Keratinocyte (primary cell): ENCODE results near the gene CAMSAP1. TPM values are rescaled to one million over a fixed set of nuclear protein-coding genes. Genes with fewer than 3 reads are reported as not detected.

Experiments
- DNase-seq: peaks from one replicate; pipeline ENCODE4 v3.0.0-alpha.2; 2011; ENCODE audit warnings: low read depth, missing footprints, low spot score
- FAIRE-seq: peaks from 2 replicates; lab custom pipeline; 2011; peaks lifted over from hg19 to GRCh38; lab: Jason Lieb, UNC
- H2AFZ ChIP-seq: 2 replicates; pipeline ENCODE4 v1.6.0; 2012; ENCODE audit warnings: low read length, control low read depth, inconsistent platforms; ENCODE audit not compliant: control insufficient read depth
- H3K27ac ChIP-seq: 2 replicates; pipeline ENCODE4 v1.5.1; 2011; ENCODE audit warnings: low read length; ENCODE audit not compliant: control insufficient read depth, insufficient read depth
- H3K27me3 ChIP-seq: 3 replicates; pipeline ENCODE4 v1.6.0; 2011; ENCODE audit warnings: low read length; ENCODE audit not compliant: control insufficient read depth, insufficient read depth; ENCODE audit errors: extremely low read depth
- H3K36me3 ChIP-seq, 2 experiments: 2 replicates in 1 of 2; 3 replicates in 1 of 2; pipeline ENCODE4 v1.5.1; 2011; ENCODE audit warnings: low read length in 2 of 2, mild to moderate bottlenecking in 1 of 2; ENCODE audit not compliant: control insufficient read depth in 2 of 2, insufficient read depth in 2 of 2; ENCODE audit errors: extremely low read depth in 1 of 2
- H3K4me1 ChIP-seq: 3 replicates; pipeline ENCODE4 v1.5.1; 2011; ENCODE audit warnings: low read length; ENCODE audit not compliant: control insufficient read depth, insufficient read depth; ENCODE audit errors: extremely low read depth
- H3K4me2 ChIP-seq: 3 replicates; pipeline ENCODE4 v1.6.0; 2011; ENCODE audit warnings: low read depth, low read length; ENCODE audit not compliant: control insufficient read depth, insufficient read depth; ENCODE audit errors: extremely low read depth
- H3K4me3 ChIP-seq, 3 experiments: fragments of 200-600 bp in 1 of 3; sonication (generic) in 1 of 3; 2 replicates in 2 of 3; 3 replicates in 1 of 3; pipeline ENCODE4 v1.5.1; 2011 to 2016; ENCODE audit warnings: low read length in 3 of 3, mild to moderate bottlenecking in 3 of 3, control low read depth in 2 of 3, inconsistent platforms in 1 of 3, low read depth in 1 of 3, mixed read lengths in 1 of 3, mixed run types in 1 of 3, moderate library complexity in 1 of 3; ENCODE audit not compliant: control insufficient read depth in 2 of 3, insufficient read depth in 2 of 3; ENCODE audit errors: extremely low read depth in 1 of 3
- H3K79me2 ChIP-seq: 2 replicates; pipeline ENCODE4 v1.6.0; 2012; ENCODE audit warnings: low read length; ENCODE audit not compliant: control insufficient read depth, insufficient read depth
- H3K9ac ChIP-seq: 3 replicates; pipeline ENCODE4 v1.6.0; 2011; ENCODE audit warnings: low read length; ENCODE audit not compliant: control insufficient read depth, insufficient read depth; ENCODE audit errors: extremely low read depth
- H3K9me1 ChIP-seq: 3 replicates; pipeline ENCODE4 v1.6.0; 2011; ENCODE audit warnings: low read length; ENCODE audit not compliant: control insufficient read depth, insufficient read depth; ENCODE audit errors: extremely low read depth
- H3K9me3 ChIP-seq: 2 replicates; pipeline ENCODE4 v1.5.1; 2012; ENCODE audit warnings: low read depth, low read length; ENCODE audit not compliant: control insufficient read depth
- H4K20me1 ChIP-seq: 3 replicates; pipeline ENCODE4 v1.6.0; 2011; ENCODE audit warnings: low read length; ENCODE audit not compliant: control insufficient read depth, insufficient read depth; ENCODE audit errors: extremely low read depth
- CTCF ChIP-seq, 3 experiments: IDR thresholded peaks in 1 of 3; conservative IDR thresholded peaks in 1 of 3; optimal IDR thresholded peaks in 1 of 3; 2 replicates in 2 of 3; 3 replicates in 1 of 3; pipeline versions ENCODE3 to v1.5.1; 2011; ENCODE audit warnings: low read length in 3 of 3, mild to moderate bottlenecking in 3 of 3, moderate library complexity in 2 of 3, control low read depth in 1 of 3, inconsistent platforms in 1 of 3; ENCODE audit not compliant: insufficient read depth in 2 of 3; ENCODE audit errors: extremely low read depth in 1 of 3
- EZH2 ChIP-seq: IDR thresholded peaks from one replicate; pipeline ENCODE4 v1.6.1; 2012; ENCODE audit warnings: inconsistent platforms, mild to moderate bottlenecking, low read length, moderate library complexity
- dilution Hi-C: fragments of 300-500 bp; cut with MboI; formaldehyde crosslinking; loops from one replicate; pipeline ENCODE4 v1.7.0; 2020; ENCODE audit warnings: low sequenced_read_pairs; ENCODE audit not compliant: extremely low pct_ligation_motif_present
- polyA plus RNA-seq, 5 experiments: library from polyadenylated mRNA; depleted of rRNA in 3 of 5; stranded (reverse) in 3 of 5; stranded (forward) in 1 of 5; unstranded in 1 of 5; fragments of >200 nt; gene quantifications; 1 replicate in 1 of 5; 2 replicates in 3 of 5; 3 replicates in 1 of 5; pipeline versions ENCODE4 v1.2.1 to v1.2.3, GENCODE V29; 2011 to 2012; ENCODE audit warnings: missing spikeins in 2 of 5, low read depth in 1 of 5, low replicate concordance in 1 of 5

Gene CAMSAP1
- polyA plus RNA-seq, 1 donor (not counting 4 experiments of a cell fraction or from before 2014, with no cell fraction given), result 8.3 TPM

- Histone ChIP-seq H3K9me3 (no peaks in the 10 kb centered on the region), H3K4me1 (peaks cover 7% of the 10 kb centered on the region), H3K4me2 (no peak overlapping the region), H3K36me3 (peaks cover 13 to 15% of the 10 kb centered on the region in 2 experiments), H3K27me3 (no peaks in the 10 kb centered on the region), H3K9me1 (peaks cover 4% of the 10 kb centered on the region), H3K79me2 (peaks cover 4% of the 10 kb centered on the region), H2AFZ (no peak overlapping the region), H3K4me3 (no peak overlapping the region), H4K20me1 (no peaks in the 10 kb centered on the region), H3K27ac (peak overlapping the region; percentile 14), H3K9ac (no peak overlapping the region)
- FAIRE-seq (no peak), DNase-seq (no peak)
- dilution Hi-C loops, result no loop called here
- TF ChIP-seq CTCF (optimal IDR thresholded peaks at IDR 0.05 in 1 of 3, IDR thresholded peaks at IDR 0.05 in 1 of 3, conservative IDR thresholded peaks at IDR 0.05 in 1 of 3; ENCODE audit: extremely low read depth in 1 of 3, insufficient read depth in 2 of 3, low read length in 3 of 3) (no peak), EZH2 (no peak)
Measured at GRCh38 chr9:135851748-135852147, 55.6 kb downstream of the CAMSAP1 start.

DNA sequence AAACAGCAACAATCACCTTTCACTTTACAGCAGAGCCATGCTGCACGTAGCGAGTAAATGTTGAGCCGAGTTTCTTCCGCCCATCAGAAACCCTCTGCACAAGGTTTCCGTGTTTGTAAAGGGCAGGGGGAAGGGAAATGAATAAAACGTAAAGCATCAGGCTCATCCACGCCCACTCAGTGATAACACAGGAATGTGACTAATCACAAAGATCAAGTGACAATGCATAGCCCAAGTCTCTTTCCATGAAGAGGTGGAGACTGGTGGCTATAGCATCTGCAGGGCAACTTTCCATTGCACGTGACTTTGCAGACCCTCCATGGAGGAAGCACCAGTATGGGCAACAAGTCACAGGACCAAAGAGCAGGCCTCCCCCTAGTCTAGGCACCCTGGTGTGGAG, 56.6 kb downstream of the CAMSAP1 start:
- H2AFZ ChIP-seq, result no peak overlapping the region
- no peak overlapping the region for H3K9ac ChIP-seq
- peaks cover 9 to 10% of the 10 kb centered on the region in 2 experiments for H3K36me3 ChIP-seq
- H3K27ac ChIP-seq, result no peak overlapping the region
- no peak for DNase-seq
- no peak for FAIRE-seq
- H3K4me1 ChIP-seq, result peaks cover 7% of the 10 kb centered on the region
- TF ChIP-seq CTCF (optimal IDR thresholded peaks at IDR 0.05 in 1 of 3, IDR thresholded peaks at IDR 0.05 in 1 of 3, conservative IDR thresholded peaks at IDR 0.05 in 1 of 3; ENCODE audit: extremely low read depth in 1 of 3, insufficient read depth in 2 of 3, low read length in 3 of 3) (no peak), EZH2 (no peak)
- H3K27me3 ChIP-seq, result no peaks in the 10 kb centered on the region
- dilution Hi-C loops, result no loop called here
- H3K79me2 ChIP-seq, result no peaks in the 10 kb centered on the region
- H3K9me3 ChIP-seq, result no peaks in the 10 kb centered on the region
- H3K4me2 ChIP-seq, result no peak overlapping the region
- H4K20me1 ChIP-seq, result no peaks in the 10 kb centered on the region
- no peak overlapping the region for H3K4me3 ChIP-seq
- H3K9me1 ChIP-seq, result peaks cover 4% of the 10 kb centered on the region
